T-cell (primary cell): ENCODE data around the gene SSBP3. TPM values are rescaled to one million over a fixed set of nuclear protein-coding genes. Genes with fewer than 3 reads are reported as not detected.

Experiments
- ATAC-seq, 4 experiments: fragments of 200-7000 bp in 3 of 4; fragments of 150-1000 bp in 1 of 4; cut with Tn5 transposase; replicated peaks in 1 of 4; 1 replicate in 3 of 4; 2 replicates in 1 of 4; pipeline ENCODE4 v1.10.0; 2021; ENCODE audit warnings: moderate library complexity in 3 of 4, mild to moderate bottlenecking in 2 of 4, moderate number of reproducible peaks in 1 of 4
- CTCF ChIA-PET, 2 donors: fragments of 300-600 bp; sonication (Branson Sonifier 250); formaldehyde crosslinking; loops; one replicate each; lab custom pipeline; 2022; ENCODE audit warnings: antibody characterized with exemption in 2 of 2; lab: Charles Lee
- POLR2A ChIA-PET, 2 donors: fragments of 300-600 bp; sonication (Branson Sonifier 250); formaldehyde crosslinking; loops; one replicate each; lab custom pipeline; 2022; ENCODE audit warnings: antibody characterized with exemption in 2 of 2; lab: Charles Lee
- DNase-seq, 35 experiments: peaks; one replicate each; pipeline versions ENCODE4 v3.0.0 to v3.0.0-alpha.2; 2013 to 2023
- H3K27ac ChIP-seq: one replicate; pipeline ENCODE4 v1.5.1; 2013; ENCODE audit warnings: low read length
- H3K27me3 ChIP-seq, 2 experiments: replicated peaks in 1 of 2; 1 replicate in 1 of 2; 2 replicates in 1 of 2; pipeline versions ENCODE4 v1.6.1 to v1.7.0; 2013; ENCODE audit warnings: low read length in 1 of 2, mixed read lengths in 1 of 2; ENCODE audit not compliant: control insufficient read depth in 2 of 2, insufficient read depth in 2 of 2; ENCODE audit errors: extremely low read depth in 1 of 2
- H3K36me3 ChIP-seq, 2 donors: 1 replicate in 1 of 2; 2 replicates in 1 of 2; pipeline versions ENCODE4 v1.6.1 to v1.7.0; 2013; ENCODE audit warnings: low read length in 1 of 2; ENCODE audit not compliant: control insufficient read depth in 2 of 2, insufficient read depth in 1 of 2; ENCODE audit errors: extremely low read depth in 1 of 2
- H3K4me1 ChIP-seq, 2 experiments: 1 replicate in 1 of 2; 2 replicates in 1 of 2; pipeline versions ENCODE4 v1.6.1 to v1.7.0; 2013; ENCODE audit warnings: low read length in 2 of 2, mixed read lengths in 1 of 2; ENCODE audit not compliant: insufficient read depth in 2 of 2, control insufficient read depth in 1 of 2; ENCODE audit errors: extremely low read depth in 1 of 2
- H3K4me3 ChIP-seq, 2 donors: 1 replicate in 1 of 2; 2 replicates in 1 of 2; pipeline versions ENCODE4 v1.5.1 to v1.7.0; 2013; ENCODE audit warnings: mild to moderate bottlenecking in 2 of 2, low read length in 1 of 2, moderate library complexity in 1 of 2; ENCODE audit not compliant: control insufficient read depth in 1 of 2; ENCODE audit errors: extremely low read depth in 1 of 2
- H3K9me3 ChIP-seq: 2 replicates; pipeline ENCODE4 v1.7.0; 2013
- H3K27ac Mint-ChIP-seq, 2 donors: one replicate each; pipeline ENCODE4 v1.8.0; 2020 to 2021; ENCODE audit warnings: mild to moderate bottlenecking in 2 of 2, mixed read lengths in 2 of 2
- H3K27me3 Mint-ChIP-seq, 2 donors: one replicate each; pipeline ENCODE4 v1.8.0; 2021 to 2022; ENCODE audit warnings: mixed read lengths in 2 of 2
- H3K36me3 Mint-ChIP-seq: one replicate; pipeline ENCODE4 v1.8.0; 2021; ENCODE audit warnings: mixed read lengths
- H3K4me1 Mint-ChIP-seq, 3 donors: one replicate each; pipeline ENCODE4 v1.8.0; 2020 to 2022; ENCODE audit warnings: mixed read lengths in 3 of 3, mild to moderate bottlenecking in 1 of 3
- H3K4me3 Mint-ChIP-seq, 3 donors: one replicate each; pipeline ENCODE4 v1.8.0; 2020 to 2022; ENCODE audit warnings: mild to moderate bottlenecking in 3 of 3, mixed read lengths in 3 of 3, moderate library complexity in 3 of 3
- H3K9me3 Mint-ChIP-seq, 3 donors: one replicate each; pipeline ENCODE4 v1.8.0; 2020 to 2022; ENCODE audit warnings: mixed read lengths in 3 of 3
- WGBS: methylation state at CpG from one replicate; pipeline ENCODE4 v1.1.5; 2013; ENCODE audit warnings: missing lambda C conversion rate; ENCODE audit not compliant: insufficient coverage; 5-methylcytosine and 5-hydroxymethylcytosine counted together
- total RNA-seq, 35 experiments: library from RNA in 6 of 35; stranded (reverse) in 6 of 35; fragments of 120-200 nt in 1 of 35; gene quantifications; one replicate each; pipeline versions ENCODE4 v1.2.1 to v1.2.4 and lab custom pipeline; 2013 to 2026

Gene SSBP3
- total RNA-seq, 5 donors from 2014 or later (not counting 1 experiment from before 2014, with no cell fraction given), result 51.5 to 84.5 (median 69.2) TPM

DNA sequence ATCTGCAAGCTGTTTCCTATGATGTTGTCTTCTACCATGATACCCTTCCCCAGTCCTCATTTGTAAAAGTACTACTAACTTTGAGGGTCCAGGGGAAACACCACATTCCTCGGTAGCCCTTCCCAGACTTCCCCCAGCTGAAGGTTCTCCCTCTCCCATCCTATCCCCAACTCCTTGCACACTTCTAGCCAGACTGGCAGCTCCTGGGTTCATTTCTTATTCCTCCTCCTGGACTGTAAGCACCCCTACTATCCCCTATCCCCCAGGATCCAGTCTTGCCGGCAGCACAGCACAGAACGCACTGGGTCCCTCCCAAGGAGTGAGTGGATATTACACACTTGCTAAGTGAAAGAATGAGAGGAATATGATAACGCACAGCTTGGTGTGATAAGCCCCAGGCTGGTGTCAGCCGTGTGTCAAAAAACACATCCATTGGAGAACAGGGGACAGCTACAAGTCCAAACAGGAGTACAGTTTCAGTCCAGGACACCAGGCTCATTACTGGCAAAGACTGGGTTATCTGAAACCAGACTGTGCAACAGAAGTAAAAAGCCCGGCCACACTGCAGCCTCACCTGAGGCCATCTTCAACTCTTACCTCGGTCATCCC, 100.2 kb downstream of the SSBP3 start:
- ChIA-PET CTCF (interaction anchor here (0.6 kb wide), 2 partner anchors 13 to 491 kb away, joined by 3 to 4 read pairs; no protein-coding TSS in a partner anchor), POLR2A (interaction anchor here in 1 of 2 donors (0.6 kb wide), 1 partner anchor 181 kb away, joined by 3 read pairs; no protein-coding TSS in a partner anchor)
- DNase-seq (no peak), ATAC-seq (no peak)
- peak overlapping the region in 1 of 2 donors; percentile 66 for H3K27ac Mint-ChIP-seq
- no peaks in the 10 kb centered on the region for H3K9me3 Mint-ChIP-seq
- no peaks in the 10 kb centered on the region for H3K27me3 ChIP-seq
- H3K4me3 ChIP-seq, result no peak overlapping the region
- peaks cover 30 to 75% of the 10 kb centered on the region in 2 experiments for H3K4me1 ChIP-seq
- H3K4me3 Mint-ChIP-seq, result no peak overlapping the region
- H3K36me3 ChIP-seq, result peaks cover 0 to 3% of the 10 kb centered on the region in 2 donors
- H3K36me3 Mint-ChIP-seq, result no peaks in the 10 kb centered on the region
- no peak overlapping the region for H3K27ac ChIP-seq
- H3K27me3 Mint-ChIP-seq, result no peaks in the 10 kb centered on the region
- WGBS, result 95% methylated on average over 5 of the region's 7 CpGs
- no peaks in the 10 kb centered on the region for H3K9me3 ChIP-seq
- peaks cover 80 to 86% (median 81%) of the 10 kb centered on the region in 3 donors for H3K4me1 Mint-ChIP-seq

DNA sequence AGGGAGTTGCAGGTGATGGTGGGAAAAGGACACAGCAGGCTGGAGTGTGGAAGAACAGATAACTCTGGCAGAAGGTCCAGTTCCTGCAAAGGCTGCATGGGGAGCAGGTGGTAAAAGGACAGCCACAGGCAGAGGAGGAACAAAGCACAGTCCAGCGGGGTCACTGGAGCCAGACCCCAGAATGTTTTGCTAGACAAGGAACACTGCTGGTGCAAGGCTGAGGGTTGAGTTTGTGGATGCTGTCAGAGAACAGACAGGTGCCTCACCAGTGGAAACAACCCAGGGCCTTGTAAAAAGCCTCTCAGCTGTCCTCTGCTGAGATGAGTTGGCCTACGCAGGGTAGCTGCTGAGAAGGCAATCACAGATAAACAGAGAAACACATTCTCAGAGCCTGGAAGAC, 101.7 kb downstream of the SSBP3 start:
- ATAC-seq, result no peak
- no peak overlapping the region for H3K4me3 Mint-ChIP-seq
- CTCF ChIA-PET, result no interaction called here
- H3K4me1 Mint-ChIP-seq, result peaks cover 81 to 88% (median 81%) of the 10 kb centered on the region in 3 donors
- H3K9me3 Mint-ChIP-seq, result no peaks in the 10 kb centered on the region
- H3K4me1 ChIP-seq, result peaks cover 22 to 72% of the 10 kb centered on the region in 2 experiments
- no peak for DNase-seq
- H3K27me3 ChIP-seq, result no peaks in the 10 kb centered on the region
- no peaks in the 10 kb centered on the region for H3K27me3 Mint-ChIP-seq
- peaks cover 0 to 3% of the 10 kb centered on the region in 2 donors for H3K36me3 ChIP-seq
- POLR2A ChIA-PET, result no interaction called here
- H3K4me3 ChIP-seq, result no peak overlapping the region
- H3K27ac ChIP-seq, result no peak overlapping the region
- no peak overlapping the region for H3K27ac Mint-ChIP-seq
- no peaks in the 10 kb centered on the region for H3K9me3 ChIP-seq
- WGBS, result 100% methylated on average over 2 of the region's 2 CpGs
- H3K36me3 Mint-ChIP-seq, result no peaks in the 10 kb centered on the region

DNA sequence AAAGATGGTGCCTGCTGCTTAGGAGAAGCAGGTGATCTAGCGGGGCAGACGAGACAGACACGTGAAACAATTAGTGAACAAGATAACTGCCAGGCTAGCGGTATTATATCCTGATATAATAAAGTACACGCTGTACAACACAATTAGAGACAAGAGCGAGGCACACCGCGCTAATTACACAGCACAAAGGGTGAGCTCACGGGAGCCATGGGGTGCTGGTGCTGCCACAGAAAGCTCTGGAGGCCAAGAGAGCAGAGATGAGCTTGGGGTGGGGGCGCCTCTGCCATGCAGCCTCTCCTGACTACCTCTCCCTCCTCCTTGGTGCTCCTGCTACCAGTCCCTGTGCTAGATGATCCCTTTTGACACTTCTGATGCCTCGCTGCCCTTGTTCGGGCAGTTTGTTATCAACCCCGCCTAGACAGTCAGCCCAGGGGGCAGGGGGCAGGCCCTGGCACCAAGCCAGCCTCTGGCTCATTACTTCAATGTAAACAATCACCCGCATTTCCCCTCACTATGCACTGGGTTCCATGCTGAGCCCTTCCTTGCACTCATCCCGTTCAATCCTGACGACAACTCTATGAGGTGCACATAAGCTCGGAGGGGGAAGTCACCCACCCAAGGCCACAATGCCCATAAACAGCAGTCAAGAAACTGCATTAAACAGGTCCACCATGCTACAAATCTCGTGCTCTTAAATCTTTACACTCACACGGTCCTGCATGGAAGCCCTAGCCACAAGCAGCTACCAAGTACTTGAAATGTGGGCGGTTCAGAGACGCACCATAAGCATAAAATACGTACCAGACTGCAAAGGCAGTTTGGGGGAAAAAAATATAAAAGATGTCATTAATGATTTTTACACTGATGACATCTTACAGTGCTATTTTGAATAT, 103.0 kb downstream of the SSBP3 start:
- H3K36me3 Mint-ChIP-seq, result no peaks in the 10 kb centered on the region
- no peaks in the 10 kb centered on the region for H3K9me3 ChIP-seq
- WGBS, result 91% methylated on average over 15 of the region's 22 CpGs
- no peaks in the 10 kb centered on the region for H3K27me3 ChIP-seq
- peaks cover 23 to 78% of the 10 kb centered on the region in 2 experiments for H3K4me1 ChIP-seq
- H3K36me3 ChIP-seq, result peaks cover 0 to 3% of the 10 kb centered on the region in 2 donors
- H3K9me3 Mint-ChIP-seq, result no peaks in the 10 kb centered on the region
- H3K27ac ChIP-seq, result no peak overlapping the region
- no peak overlapping the region for H3K4me3 Mint-ChIP-seq
- ChIA-PET CTCF (no interaction called here), POLR2A (no interaction called here)
- DNase-seq (no peak), ATAC-seq (no peak)
- H3K4me1 Mint-ChIP-seq, result peaks cover 84 to 88% (median 84%) of the 10 kb centered on the region in 3 donors
- no peaks in the 10 kb centered on the region for H3K27me3 Mint-ChIP-seq
- no peak overlapping the region for H3K4me3 ChIP-seq
- no peak overlapping the region for H3K27ac Mint-ChIP-seq

DNA sequence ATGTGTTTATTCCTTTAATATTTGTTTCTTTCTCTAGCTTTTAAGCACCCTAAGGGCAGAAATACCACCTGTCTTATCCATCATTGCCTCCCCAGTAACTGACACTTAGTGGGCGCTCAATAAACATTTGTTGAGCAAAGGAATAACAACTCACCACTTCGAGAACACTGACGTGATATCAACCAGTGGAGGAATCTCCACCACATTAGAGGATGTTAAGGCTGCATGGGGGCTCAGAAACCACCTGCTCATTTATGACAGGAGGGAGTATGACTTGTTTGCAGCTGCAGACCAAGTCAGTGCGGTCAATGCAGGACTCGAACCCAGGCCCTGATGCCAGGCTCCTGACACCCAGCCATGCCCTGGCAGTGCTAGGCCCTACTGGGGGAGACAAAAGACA, 103.6 kb downstream of the SSBP3 start:
- Histone ChIP-seq H3K36me3 (peaks cover 0 to 3% of the 10 kb centered on the region in 2 donors), H3K27ac (no peak overlapping the region), H3K27me3 (no peaks in the 10 kb centered on the region), H3K4me3 (no peak overlapping the region), H3K9me3 (no peaks in the 10 kb centered on the region), H3K4me1 (peaks cover 24 to 85% of the 10 kb centered on the region in 2 experiments)
- H3K4me3 Mint-ChIP-seq, result no peak overlapping the region
- ATAC-seq (no peak), DNase-seq (no peak)
- no peaks in the 10 kb centered on the region for H3K36me3 Mint-ChIP-seq
- CTCF ChIA-PET, result no interaction called here
- H3K27me3 Mint-ChIP-seq, result no peaks in the 10 kb centered on the region
- no peak overlapping the region for H3K27ac Mint-ChIP-seq
- POLR2A ChIA-PET, result no interaction called here
- 100% methylated on average over 2 of the region's 5 CpGs for WGBS
- no peaks in the 10 kb centered on the region for H3K9me3 Mint-ChIP-seq
- H3K4me1 Mint-ChIP-seq, result peaks cover 85 to 88% (median 86%) of the 10 kb centered on the region in 3 donors

DNA sequence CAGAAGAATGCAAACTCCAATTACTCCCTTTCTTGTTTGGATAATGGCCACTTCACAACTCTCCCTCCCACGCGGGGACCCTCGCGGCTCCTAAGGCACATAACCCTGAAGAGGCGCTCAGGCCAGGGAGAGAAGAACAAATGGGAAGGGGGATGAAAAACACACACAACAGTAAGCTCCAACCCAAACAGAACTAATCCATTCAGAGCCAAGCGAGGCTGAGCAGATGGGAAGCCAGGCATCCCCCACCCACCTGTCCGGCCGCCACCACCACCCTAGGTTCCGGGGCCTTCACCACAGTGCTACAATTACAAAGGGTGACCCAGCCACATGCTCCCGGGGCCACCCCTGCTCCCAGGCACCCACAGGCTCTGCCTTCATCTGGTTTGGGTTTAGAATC, 104.7 kb downstream of the SSBP3 start:
- POLR2A ChIA-PET, result interaction anchor here in 1 of 2 donors (0.6 kb wide), 1 partner anchor 158 kb away, joined by 3 read pairs; no protein-coding TSS in a partner anchor
- H3K36me3 ChIP-seq, result no peaks in the 10 kb centered on the region
- WGBS, result 100% methylated on average over 2 of the region's 10 CpGs
- Mint-ChIP-seq H3K27ac (peak overlapping the region in 1 of 2 donors; percentile 46), H3K4me3 (peak overlapping the region in 1 of 3 donors; percentile 24), H3K9me3 (no peaks in the 10 kb centered on the region), H3K4me1 (peaks cover 86 to 89% (median 86%) of the 10 kb centered on the region in 3 donors), H3K36me3 (no peaks in the 10 kb centered on the region), H3K27me3 (no peaks in the 10 kb centered on the region)
- CTCF ChIA-PET, result no interaction called here
- peaks cover 24 to 82% of the 10 kb centered on the region in 2 experiments for H3K4me1 ChIP-seq
- ATAC-seq, result no peak
- H3K27ac ChIP-seq, result no peak overlapping the region
- DNase-seq, result no peak
- H3K27me3 ChIP-seq, result no peaks in the 10 kb centered on the region
- H3K9me3 ChIP-seq, result no peaks in the 10 kb centered on the region
- no peak overlapping the region for H3K4me3 ChIP-seq

DNA sequence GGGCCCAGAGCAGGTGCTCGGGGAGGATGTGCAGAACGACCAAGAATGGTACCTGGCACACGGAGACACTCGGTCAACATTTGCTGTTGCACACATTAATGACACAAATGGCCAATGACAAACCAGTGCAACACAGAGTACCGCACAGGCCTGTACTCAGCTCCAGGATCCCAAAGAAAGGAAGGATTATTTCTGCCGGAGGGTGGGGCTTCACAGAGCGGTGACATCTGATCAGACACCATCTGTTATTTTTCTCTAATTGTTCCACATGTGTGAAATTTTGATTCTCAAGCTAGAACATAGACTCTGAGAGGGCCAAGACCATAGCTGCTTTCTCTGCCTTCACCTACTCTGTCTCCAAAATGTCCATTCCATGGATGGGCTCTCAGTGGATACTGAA, 105.8 kb downstream of the SSBP3 start:
- CTCF ChIA-PET, result interaction anchor here in 1 of 2 donors (0.5 kb wide), 1 partner anchor 11 kb away, joined by 3 read pairs; no protein-coding TSS in a partner anchor
- DNase-seq, result no peak
- H3K4me1 Mint-ChIP-seq, result peaks cover 88 to 94% (median 91%) of the 10 kb centered on the region in 3 donors

More for the DNA sequence above, 105.8 kb downstream of the SSBP3 start:
- Histone ChIP-seq H3K27me3 (no peaks in the 10 kb centered on the region), H3K4me3 (no peak overlapping the region), H3K9me3 (no peaks in the 10 kb centered on the region), H3K27ac (no peak overlapping the region), H3K36me3 (no peaks in the 10 kb centered on the region), H3K4me1 (peaks cover 26 to 82% of the 10 kb centered on the region in 2 experiments)
- Mint-ChIP-seq H3K27me3 (no peaks in the 10 kb centered on the region), H3K27ac (no peak overlapping the region), H3K4me3 (no peak overlapping the region), H3K9me3 (no peaks in the 10 kb centered on the region), H3K36me3 (no peaks in the 10 kb centered on the region)
- ATAC-seq, result no peak
- 97% methylated on average over 4 of the region's 7 CpGs for WGBS
- POLR2A ChIA-PET, result no interaction called here
